Epithelial cell of prostate (primary cell): Measurements from ENCODE around the gene PTPN3.

ENCODE experiments used
- DNase-seq: peaks from one replicate; pipeline ENCODE4 v3.0.0-alpha.2; 2011; ENCODE audit warnings: low read depth, low spot score
- H3K27ac ChIP-seq: fragments of 450-650 bp; 2 replicates; pipeline ENCODE4 v1.5.1; 2017; ENCODE audit warnings: mild to moderate bottlenecking

Gene PTPN3

GRCh38 chr9:109478051-109478563 lies 20.0 kb downstream of the PTPN3 start:
- DNase-seq = no peak
- H3K27ac ChIP-seq = peak overlapping the region; percentile 96

- peak overlapping the region; percentile 96 for H3K27ac ChIP-seq
- DNase-seq = peak; percentile 36
Measured at GRCh38 chr9:109477258-109478050, 20.7 kb downstream of the PTPN3 start.

- DNase-seq = no peak
- peak overlapping the region; percentile 96 for H3K27ac ChIP-seq
Measured at GRCh38 chr9:109476642-109477257, 21.4 kb downstream of the PTPN3 start.

GRCh38 chr9:109475526-109475925 lies 22.6 kb downstream of the PTPN3 start:
- peak overlapping the region; percentile 96 for H3K27ac ChIP-seq
- DNase-seq = no peak

GRCh38 chr9:109474944-109475343 lies 23.2 kb downstream of the PTPN3 start:
- H3K27ac ChIP-seq = peak overlapping the region; percentile 96

GRCh38 chr9:109474170-109474569 lies 23.9 kb downstream of the PTPN3 start:
- no peak for DNase-seq
- no peak overlapping the region for H3K27ac ChIP-seq

More at GRCh38 chr9:109474944-109475343, 23.2 kb downstream of the PTPN3 start:
- no peak for DNase-seq

GRCh38 chr9:109473329-109473728 lies 24.8 kb downstream of the PTPN3 start:
- H3K27ac ChIP-seq = peak overlapping the region; percentile 60
- DNase-seq = no peak

GRCh38 chr9:109471475-109472393 lies 26.4 kb downstream of the PTPN3 start:
- no peak for DNase-seq
- peak overlapping the region; percentile 60 for H3K27ac ChIP-seq

GRCh38 chr9:109469646-109470358 lies 28.3 kb downstream of the PTPN3 start:
- peak overlapping the region; percentile 73 for H3K27ac ChIP-seq
- DNase-seq = peak; percentile 55

- no peak for DNase-seq
- peak overlapping the region; percentile 73 for H3K27ac ChIP-seq
Measured at GRCh38 chr9:109468927-109469326, 29.2 kb downstream of the PTPN3 start.

- no peak for DNase-seq
- peak overlapping the region; percentile 73 for H3K27ac ChIP-seq
Measured at GRCh38 chr9:109467936-109468335, 30.2 kb downstream of the PTPN3 start.

GRCh38 chr9:109466623-109467590 lies 31.2 kb downstream of the PTPN3 start:
- DNase-seq = no peak
- peak overlapping the region; percentile 73 for H3K27ac ChIP-seq

GRCh38 chr9:109463924-109464625 lies 34.0 kb downstream of the PTPN3 start:
- no peak for DNase-seq
- no peak overlapping the region for H3K27ac ChIP-seq

GRCh38 chr9:109460576-109460975 lies 37.5 kb downstream of the PTPN3 start:
- no peak for DNase-seq

GRCh38 chr9:109459423-109459822 lies 38.7 kb downstream of the PTPN3 start:
- no peak for DNase-seq

More at GRCh38 chr9:109460576-109460975, 37.5 kb downstream of the PTPN3 start:
- no peak overlapping the region for H3K27ac ChIP-seq

GRCh38 chr9:109458453-109459211 lies 39.5 kb downstream of the PTPN3 start:
- H3K27ac ChIP-seq = no peak overlapping the region
- no peak for DNase-seq

More at GRCh38 chr9:109459423-109459822, 38.7 kb downstream of the PTPN3 start:
- H3K27ac ChIP-seq = no peak overlapping the region

GRCh38 chr9:109456811-109457210 lies 41.3 kb downstream of the PTPN3 start:
- no peak for DNase-seq
- H3K27ac ChIP-seq = no peak overlapping the region
